GM23248 (cell line): ENCODE results near the gene LRCH4.

ENCODE experiments used
- EZH2 ChIP-seq: fragments of 200-600 bp; sonication (generic); IDR thresholded peaks from 2 replicates; pipeline ENCODE4 v1.6.1; 2018; ENCODE audit warnings: antibody characterized with exemption, mild to moderate bottlenecking; ENCODE audit not compliant: insufficient read depth, poor library complexity, severe bottlenecking
- EZH2phosphoT487 ChIP-seq: fragments of 200-600 bp; sonication (generic); IDR thresholded peaks from 2 replicates; pipeline ENCODE4 v1.6.1; 2018; ENCODE audit warnings: antibody characterized with exemption, moderate library complexity, mild to moderate bottlenecking, low read depth; ENCODE audit not compliant: insufficient read depth

- no peak for TF ChIP-seq EZH2
- no peak for TF ChIP-seq EZH2phosphoT487
These were observed 16.8 kb downstream of the LRCH4 start for GRCh38 chr7:100568896-100569844.
